ENCODE data around the gene ZNF730. TPM values are rescaled to one million over a fixed set of nuclear protein-coding genes. Genes with fewer than 3 reads are reported as not detected.

Gene ZNF730
- total RNA-seq, 1 donor from 2014 or later = 76.3 TPM

DNA sequence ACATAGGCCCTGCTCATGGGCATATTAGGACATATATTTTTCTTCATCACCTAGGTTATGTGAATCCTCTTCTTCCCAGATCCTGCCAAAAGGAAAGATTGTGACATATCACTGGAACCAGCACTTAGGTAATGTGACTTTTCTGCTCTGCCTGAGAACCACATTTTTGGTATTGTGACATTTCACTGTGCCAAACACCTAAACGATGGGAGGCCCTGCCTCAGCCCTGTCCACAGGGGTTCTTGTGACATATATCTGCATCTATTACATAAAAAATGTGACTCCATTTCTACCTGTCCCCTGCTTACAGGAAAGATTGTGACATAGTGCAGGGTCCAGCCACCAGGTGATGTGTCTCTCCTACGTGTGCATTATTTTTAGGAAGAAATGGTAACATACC is 18.5 kb upstream of the ZNF730 start:
- no peak overlapping the region for H3K27ac ChIP-seq
- no peaks in the 10 kb centered on the region for H3K4me1 ChIP-seq
- H3K4me2 ChIP-seq = no peak overlapping the region
- H3K79me2 ChIP-seq (ENCODE audit: low read depth) = peaks cover 75% of the 10 kb centered on the region
- no peaks in the 10 kb centered on the region for H3F3A ChIP-seq (ENCODE audit: low read depth)
- no peak for DNase-seq (ENCODE audit: low spot score)
- H3K36me3 Mint-ChIP-seq = peaks cover 85% of the 10 kb centered on the region
- no peak overlapping the region for H3K9ac ChIP-seq
- no peaks in the 10 kb centered on the region for H3K4me1 Mint-ChIP-seq
- no peak overlapping the region for H3K4me3 Mint-ChIP-seq
- no peak overlapping the region for H2AFZ ChIP-seq (replicated peaks)
- TF ChIP-seq EZH2 (IDR thresholded peaks at IDR 0.05) = no peak
- TF ChIP-seq EZH2phosphoT487 (IDR thresholded peaks at IDR 0.05) = no peak
- TF ChIP-seq, protein P1, sequence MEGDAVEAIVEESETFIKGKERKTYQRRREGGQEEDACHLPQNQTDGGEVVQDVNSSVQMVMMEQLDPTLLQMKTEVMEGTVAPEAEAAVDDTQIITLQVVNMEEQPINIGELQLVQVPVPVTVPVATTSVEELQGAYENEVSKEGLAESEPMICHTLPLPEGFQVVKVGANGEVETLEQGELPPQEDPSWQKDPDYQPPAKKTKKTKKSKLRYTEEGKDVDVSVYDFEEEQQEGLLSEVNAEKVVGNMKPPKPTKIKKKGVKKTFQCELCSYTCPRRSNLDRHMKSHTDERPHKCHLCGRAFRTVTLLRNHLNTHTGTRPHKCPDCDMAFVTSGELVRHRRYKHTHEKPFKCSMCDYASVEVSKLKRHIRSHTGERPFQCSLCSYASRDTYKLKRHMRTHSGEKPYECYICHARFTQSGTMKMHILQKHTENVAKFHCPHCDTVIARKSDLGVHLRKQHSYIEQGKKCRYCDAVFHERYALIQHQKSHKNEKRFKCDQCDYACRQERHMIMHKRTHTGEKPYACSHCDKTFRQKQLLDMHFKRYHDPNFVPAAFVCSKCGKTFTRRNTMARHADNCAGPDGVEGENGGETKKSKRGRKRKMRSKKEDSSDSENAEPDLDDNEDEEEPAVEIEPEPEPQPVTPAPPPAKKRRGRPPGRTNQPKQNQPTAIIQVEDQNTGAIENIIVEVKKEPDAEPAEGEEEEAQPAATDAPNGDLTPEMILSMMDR (IDR thresholded peaks at IDR 0.05) = no peak
- H3K4me3 ChIP-seq = no peak overlapping the region
- H3K9me3 ChIP-seq (ENCODE audit: low read depth) = no peaks in the 10 kb centered on the region
- peaks cover 8% of the 10 kb centered on the region for H3K36me3 ChIP-seq
- H3K27ac Mint-ChIP-seq = no peak overlapping the region
- no peaks in the 10 kb centered on the region for H3K27me3 ChIP-seq
- peaks cover 6% of the 10 kb centered on the region for H3K27me3 Mint-ChIP-seq (ENCODE audit: insufficient read depth, low read depth)
- H3K9me3 Mint-ChIP-seq = peaks cover 62% of the 10 kb centered on the region
- peaks cover 20% of the 10 kb centered on the region for H4K20me1 ChIP-seq (ENCODE audit: low read depth)

DNA sequence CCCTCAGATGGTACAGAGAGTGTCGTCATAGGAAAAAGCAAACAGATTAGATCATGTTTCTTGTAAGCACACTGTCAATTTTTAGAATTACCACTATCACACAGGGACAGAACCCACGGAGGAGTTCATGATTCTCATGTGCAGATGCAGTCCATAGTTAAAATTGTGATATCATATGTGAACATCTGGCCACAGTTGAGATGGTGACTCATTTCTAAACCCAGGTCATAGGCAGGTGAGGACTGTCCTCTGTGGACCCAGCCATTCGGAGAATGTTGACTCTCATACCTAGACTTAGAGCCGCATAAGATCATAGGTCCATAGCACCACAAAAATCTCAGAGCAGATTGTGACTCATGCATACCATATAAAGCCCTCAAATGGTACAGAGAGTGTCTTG is 17.8 kb upstream of the ZNF730 start:
- Histone ChIP-seq H3K4me2 (no peak overlapping the region), H3K27ac (no peak overlapping the region), H3K4me1 (no peaks in the 10 kb centered on the region), H3K4me3 (no peak overlapping the region), H3K79me2 (ENCODE audit: low read depth) (peaks cover 70% of the 10 kb centered on the region), H3K36me3 (peaks cover 11% of the 10 kb centered on the region), H3K27me3 (no peaks in the 10 kb centered on the region), H4K20me1 (ENCODE audit: low read depth) (peaks cover 20% of the 10 kb centered on the region), H3F3A (ENCODE audit: low read depth) (no peaks in the 10 kb centered on the region), H3K9ac (no peak overlapping the region), H3K9me3 (ENCODE audit: low read depth) (no peaks in the 10 kb centered on the region), H2AFZ (replicated peaks) (no peak overlapping the region)
- H3K27ac Mint-ChIP-seq = no peak overlapping the region
- H3K36me3 Mint-ChIP-seq = peaks cover 82% of the 10 kb centered on the region
- H3K4me3 Mint-ChIP-seq = no peak overlapping the region
- TF ChIP-seq, protein P1 (IDR thresholded peaks at IDR 0.05) = no peak
- no peak for TF ChIP-seq EZH2phosphoT487 (IDR thresholded peaks at IDR 0.05)
- TF ChIP-seq EZH2 (IDR thresholded peaks at IDR 0.05) = no peak
- H3K4me1 Mint-ChIP-seq = no peaks in the 10 kb centered on the region
- H3K9me3 Mint-ChIP-seq = peaks cover 58% of the 10 kb centered on the region
- DNase-seq (ENCODE audit: low spot score) = no peak
- H3K27me3 Mint-ChIP-seq (ENCODE audit: insufficient read depth, low read depth) = peaks cover 6% of the 10 kb centered on the region

DNA sequence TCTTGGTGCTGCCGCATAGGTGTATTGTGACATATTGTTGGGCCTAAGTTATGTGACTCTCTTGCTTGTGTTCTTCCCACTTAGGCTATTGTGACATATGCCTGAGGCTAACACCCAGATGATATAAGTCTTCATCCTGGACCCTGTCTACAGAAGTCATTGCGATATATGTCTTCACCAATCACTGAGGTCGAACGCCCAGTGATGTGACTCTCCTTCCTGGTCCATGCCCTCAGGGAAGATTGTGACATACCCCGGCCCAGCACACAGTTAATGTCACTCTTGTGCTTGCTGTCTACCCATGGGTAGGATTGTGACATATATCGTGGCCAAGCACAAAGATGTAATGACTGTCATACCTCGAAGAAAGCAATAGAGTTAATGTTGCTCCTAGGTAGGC is 16.9 kb upstream of the ZNF730 start:
- no peaks in the 10 kb centered on the region for H3K4me1 Mint-ChIP-seq
- peaks cover 79% of the 10 kb centered on the region for H3K36me3 Mint-ChIP-seq
- H3K9me3 ChIP-seq (ENCODE audit: low read depth) = no peaks in the 10 kb centered on the region

More for the DNA sequence above, 16.9 kb upstream of the ZNF730 start:
- Histone ChIP-seq H3K36me3 (peaks cover 11% of the 10 kb centered on the region), H3K79me2 (ENCODE audit: low read depth) (peaks cover 60% of the 10 kb centered on the region), H3K4me2 (no peak overlapping the region), H3K4me1 (no peaks in the 10 kb centered on the region), H3F3A (ENCODE audit: low read depth) (no peaks in the 10 kb centered on the region), H3K4me3 (no peak overlapping the region), H3K27ac (no peak overlapping the region), H2AFZ (replicated peaks) (no peak overlapping the region), H3K27me3 (no peaks in the 10 kb centered on the region), H4K20me1 (ENCODE audit: low read depth) (peaks cover 18% of the 10 kb centered on the region), H3K9ac (no peak overlapping the region)
- H3K27ac Mint-ChIP-seq = no peak overlapping the region
- no peak for TF ChIP-seq EZH2phosphoT487 (IDR thresholded peaks at IDR 0.05)
- no peak for TF ChIP-seq EZH2 (IDR thresholded peaks at IDR 0.05)
- TF ChIP-seq, protein P1 (IDR thresholded peaks at IDR 0.05) = no peak
- H3K4me3 Mint-ChIP-seq = no peak overlapping the region
- no peak for DNase-seq (ENCODE audit: low spot score)
- peaks cover 52% of the 10 kb centered on the region for H3K9me3 Mint-ChIP-seq
- peaks cover 6% of the 10 kb centered on the region for H3K27me3 Mint-ChIP-seq (ENCODE audit: insufficient read depth, low read depth)

Measured in neural progenitor cell (in vitro differentiated cells).